A204.1 (cell line): ENCODE measurements around the gene C1QB.

Experiments
- FAIRE-seq: peaks from 2 replicates; lab custom pipeline; 2012; peaks lifted over from hg19 to GRCh38; lab: Jason Lieb, UNC

The C1QB gene

GRCh38 chr1:22652881-22653316 is at the start of gene C1QB:
Gene C1QB, plus strand, starts transcription at chr1:22653236. Its CDS starts 6,227 bp downstream, at chr1:22659463.
- FAIRE-seq: no peak

GRCh38 chr1:22606161-22606560 is 46.9 kb upstream of the C1QB start:
- no peak for FAIRE-seq

GRCh38 chr1:22607154-22607553 is 45.9 kb upstream of the C1QB start:
- FAIRE-seq: no peak

- no peak for FAIRE-seq
These were observed 44.7 kb upstream of the C1QB start for GRCh38 chr1:22608361-22608760.

GRCh38 chr1:22609291-22609690 is 43.7 kb upstream of the C1QB start:
- no peak for FAIRE-seq

GRCh38 chr1:22611530-22611947 is 41.5 kb upstream of the C1QB start:
- FAIRE-seq: no peak

GRCh38 chr1:22612671-22613571 is 40.1 kb upstream of the C1QB start:
- no peak for FAIRE-seq

GRCh38 chr1:22613572-22613918 is 39.5 kb upstream of the C1QB start:
- FAIRE-seq: no peak

GRCh38 chr1:22613951-22614350 is 39.1 kb upstream of the C1QB start:
- no peak for FAIRE-seq

- no peak for FAIRE-seq
These were observed 37.1 kb upstream of the C1QB start for GRCh38 chr1:22615886-22616285.

GRCh38 chr1:22616571-22616970 is 36.5 kb upstream of the C1QB start:
- no peak for FAIRE-seq

GRCh38 chr1:22618056-22618455 is 35.0 kb upstream of the C1QB start:
- FAIRE-seq: no peak

- FAIRE-seq: no peak
These were observed 33.8 kb upstream of the C1QB start for GRCh38 chr1:22619252-22619651.

GRCh38 chr1:22619798-22620197 is 33.2 kb upstream of the C1QB start:
- no peak for FAIRE-seq

- no peak for FAIRE-seq
These were observed 31.3 kb upstream of the C1QB start for GRCh38 chr1:22621761-22622160.

- FAIRE-seq: no peak
These were observed 27.6 kb upstream of the C1QB start for GRCh38 chr1:22625262-22625925.

GRCh38 chr1:22626237-22627157 is 26.5 kb upstream of the C1QB start:
- FAIRE-seq: no peak

- FAIRE-seq: no peak
These were observed 25.7 kb upstream of the C1QB start for GRCh38 chr1:22627331-22627730.

- FAIRE-seq: no peak
These were observed 24.2 kb upstream of the C1QB start for GRCh38 chr1:22628698-22629444.

GRCh38 chr1:22629886-22630285 is 23.1 kb upstream of the C1QB start:
- no peak for FAIRE-seq

- no peak for FAIRE-seq
These were observed 19.2 kb upstream of the C1QB start for GRCh38 chr1:22633697-22634463.
